GM12892 (cell line): ENCODE data around the gene ULK4.

Source experiments
- POLR2A ChIP-seq: IDR thresholded peaks from 2 replicates; pipeline ENCODE4 v1.6.1; 2011; ENCODE audit warnings: low read depth, low read length, control low read depth
- TAF1 ChIP-seq: IDR thresholded peaks from 2 replicates; pipeline ENCODE4 v1.6.1; 2011; ENCODE audit warnings: low read depth, mild to moderate bottlenecking, control low read depth, low read length, borderline replicate concordance

- no peak for TF ChIP-seq POLR2A
- no peak for TF ChIP-seq TAF1
Measured at GRCh38 chr3:41502023-41502422, 459.9 kb downstream of the ULK4 start.
